Midbrain (tissue), 1 donor: Measurements from ENCODE around the gene VCAM1.
"Not testable (repeated sequence)": the region's sequence is repeated elsewhere in the genome, so short reads cannot be mapped to it uniquely, and the experiment has no call there.

Experiments
- DNase-seq: peaks from one replicate; lab custom pipeline; 2025; lab: John Stamatoyannopoulos, UW

VCAM1 gene

GRCh38 chr1:100719490-100719889 lies at the start of gene VCAM1:
TSS of gene VCAM1 (plus strand) at chr1:100719742. CDS start at chr1:100719861, 119 bp downstream.
- no peak for DNase-seq

- no peak for DNase-seq
Measured at GRCh38 chr1:100670083-100670482, 49.5 kb upstream of the VCAM1 start.

- no peak for DNase-seq
Measured at GRCh38 chr1:100671601-100672000, 47.9 kb upstream of the VCAM1 start.

GRCh38 chr1:100683448-100684349 lies 35.8 kb upstream of the VCAM1 start:
- DNase-seq = no peak

GRCh38 chr1:100699744-100700143 lies 19.8 kb upstream of the VCAM1 start:
- DNase-seq = no peak

- no peak for DNase-seq
Measured at GRCh38 chr1:100700586-100700985, 19.0 kb upstream of the VCAM1 start.

- DNase-seq = no peak
Measured at GRCh38 chr1:100703052-100703451, 16.5 kb upstream of the VCAM1 start.

GRCh38 chr1:100703716-100704115 lies 15.8 kb upstream of the VCAM1 start:
- DNase-seq = no peak

- no peak for DNase-seq
Measured at GRCh38 chr1:100704473-100704872, 15.1 kb upstream of the VCAM1 start.

- DNase-seq = no peak
Measured at GRCh38 chr1:100706296-100706695, 13.2 kb upstream of the VCAM1 start.

- no peak for DNase-seq
Measured at GRCh38 chr1:100706856-100707255, 12.7 kb upstream of the VCAM1 start.

- DNase-seq = no peak
Measured at GRCh38 chr1:100708476-100709062, 11.0 kb upstream of the VCAM1 start.

- DNase-seq = no peak
Measured at GRCh38 chr1:100710906-100711682, 8.4 kb upstream of the VCAM1 start.

GRCh38 chr1:100713027-100713426 lies 6.5 kb upstream of the VCAM1 start:
- not testable (repeated sequence) for DNase-seq

GRCh38 chr1:100713626-100714025 lies 5.9 kb upstream of the VCAM1 start:
- no peak for DNase-seq

- DNase-seq = no peak
Measured at GRCh38 chr1:100714599-100714998, 4.9 kb upstream of the VCAM1 start.

- DNase-seq = no peak
Measured at GRCh38 chr1:100717218-100717617, 2.3 kb upstream of the VCAM1 start.

GRCh38 chr1:100718581-100718980 lies 961 bp upstream of the VCAM1 start:
- DNase-seq = no peak

- no peak for DNase-seq
Measured at GRCh38 chr1:100720101-100720500, 559 bp downstream of the VCAM1 start.

GRCh38 chr1:100720751-100721150 lies 1.2 kb downstream of the VCAM1 start:
- no peak for DNase-seq

- no peak for DNase-seq
Measured at GRCh38 chr1:100721526-100722207, 2.1 kb downstream of the VCAM1 start.

- no peak for DNase-seq
Measured at GRCh38 chr1:100722221-100722620, 2.7 kb downstream of the VCAM1 start.
